Activated CD4-positive, alpha-beta memory T cell treated with anti-CD3 and anti-CD28 coated beads, Interleukin-2, amount 10 ng/mL, durations not matched to agents 7 days and 5 days (primary cell): ENCODE data around the gene C17orf78. TPM values are rescaled to one million over a fixed set of nuclear protein-coding genes. Genes with fewer than 3 reads are reported as not detected.
"Not testable (repeated sequence)": the region's sequence is repeated elsewhere in the genome, so short reads cannot be mapped to it uniquely, and the experiment has no call there.

Source experiments
- CTCF ChIA-PET: fragments of 350-600 bp; sonication (Branson Sonifier 250); formaldehyde crosslinking; loops from one replicate; lab custom pipeline; 2021; ENCODE audit warnings: antibody characterized with exemption, inconsistent platforms; lab: Charles Lee
- POLR2A ChIA-PET: fragments of 350-600 bp; sonication (Branson Sonifier 250); formaldehyde crosslinking; loops from one replicate; lab custom pipeline; 2021; ENCODE audit warnings: antibody characterized with exemption; lab: Charles Lee
- DNase-seq: peaks from one replicate; pipeline ENCODE4 v3.0.0-alpha.2; 2020
- H3K27ac Mint-ChIP-seq: one replicate; pipeline ENCODE4 v1.8.0; 2021; ENCODE audit warnings: mild to moderate bottlenecking, mixed read lengths
- H3K27me3 Mint-ChIP-seq: one replicate; pipeline ENCODE4 v1.8.0; 2021; ENCODE audit warnings: mixed read lengths
- H3K36me3 Mint-ChIP-seq: one replicate; pipeline ENCODE4 v1.8.0; 2021; ENCODE audit warnings: low read depth, mixed read lengths
- H3K4me1 Mint-ChIP-seq: one replicate; pipeline ENCODE4 v1.8.0; 2021; ENCODE audit warnings: mixed read lengths
- H3K4me3 Mint-ChIP-seq: one replicate; pipeline ENCODE4 v1.8.0; 2021; ENCODE audit warnings: mild to moderate bottlenecking, mixed read lengths
- H3K9me3 Mint-ChIP-seq: one replicate; pipeline ENCODE4 v1.8.0; 2021; ENCODE audit warnings: mixed read lengths
- total RNA-seq, 2 experiments: library from RNA; stranded (reverse); gene quantifications; one replicate each; pipeline ENCODE4 v1.2.3, GENCODE V29; 2021

Gene C17orf78
- total RNA-seq, 2 experiments from 2014 or later = not detected

- H3K36me3 Mint-ChIP-seq = peaks cover 53% of the 10 kb centered on the region
- POLR2A ChIA-PET = interaction anchor here (0.9 to 1.4 kb wide), 3 partner anchors 8 to 12 kb away, joined by 3 to 7 read pairs (median 5); partner anchors contain the start of genes ACACA and TADA2A
- peaks cover 14% of the 10 kb centered on the region for H3K4me1 Mint-ChIP-seq
These were observed 42.1 kb downstream of the C17orf78 start for GRCh38 chr17:37417852-37418251.

GRCh38 chr17:37422971-37423625 lies 47.3 kb downstream of the C17orf78 start:
- Mint-ChIP-seq H3K9me3 (no peaks in the 10 kb centered on the region), H3K36me3 (peaks cover 41% of the 10 kb centered on the region), H3K27me3 (no peaks in the 10 kb centered on the region), H3K4me1 (peaks cover 19% of the 10 kb centered on the region), H3K27ac (peak overlapping the region; percentile 57), H3K4me3 (no peak overlapping the region)
- ChIA-PET POLR2A (interaction anchor here (0.6 to 1.3 kb wide), 5 partner anchors 13 to 137 kb away, joined by 3 to 4 read pairs (median 3); no protein-coding TSS in a partner anchor), CTCF (interaction anchor here (1.7 kb wide), 1 partner anchor 9 kb away, joined by 4 read pairs; no protein-coding TSS in a partner anchor)
- no peak for DNase-seq

More at GRCh38 chr17:37417852-37418251, 42.1 kb downstream of the C17orf78 start:
- Mint-ChIP-seq H3K27me3 (no peaks in the 10 kb centered on the region), H3K4me3 (no peak overlapping the region), H3K27ac (no peak overlapping the region), H3K9me3 (no peaks in the 10 kb centered on the region)
- no peak for DNase-seq
- CTCF ChIA-PET = interaction anchor here (0.6 kb wide), 1 partner anchor 20 kb away, joined by 3 read pairs; no protein-coding TSS in a partner anchor

- Mint-ChIP-seq H3K27me3 (no peaks in the 10 kb centered on the region), H3K4me1 (peaks cover 38% of the 10 kb centered on the region), H3K4me3 (no peak overlapping the region), H3K27ac (no peak overlapping the region), H3K9me3 (no peaks in the 10 kb centered on the region), H3K36me3 (peaks cover 52% of the 10 kb centered on the region)
- ChIA-PET POLR2A (interaction anchor here (2.3 kb wide), 1 partner anchor 17 kb away, joined by 15 read pairs; the partner anchor contains the start of genes ACACA and TADA2A), CTCF (interaction anchor here (0.5 kb wide), 1 partner anchor 539 kb away, joined by 3 read pairs; no protein-coding TSS in a partner anchor)
- DNase-seq = no peak
These were observed 49.5 kb downstream of the C17orf78 start for GRCh38 chr17:37425268-37425667.

- H3K4me1 Mint-ChIP-seq = peaks cover 56% of the 10 kb centered on the region
- no peak overlapping the region for H3K4me3 Mint-ChIP-seq
- H3K36me3 Mint-ChIP-seq = peaks cover 55% of the 10 kb centered on the region
- H3K9me3 Mint-ChIP-seq = no peaks in the 10 kb centered on the region
- peak overlapping the region; percentile 99 for H3K27ac Mint-ChIP-seq
- H3K27me3 Mint-ChIP-seq = no peaks in the 10 kb centered on the region
- ChIA-PET POLR2A (interaction anchor here (1.5 to 3.6 kb wide), 4 partner anchors 9 to 23 kb away, joined by 7 to 91 read pairs (median 22); partner anchors contain the start of genes ACACA and TADA2A), CTCF (interaction anchor here (1.0 to 1.8 kb wide), 3 partner anchors 20 to 56 kb away, joined by 4 to 7 read pairs (median 6); no protein-coding TSS in a partner anchor)
- DNase-seq = no peak
These were observed 53.3 kb downstream of the C17orf78 start for GRCh38 chr17:37429039-37429438.

- POLR2A ChIA-PET = interaction anchor here (0.8 to 3.6 kb wide), 16 partner anchors 9 to 828 kb away, joined by 3 to 91 read pairs (median 5); partner anchors contain the start of genes ACACA, DUSP14, MRM1 and TADA2A
These were observed 53.7 kb downstream of the C17orf78 start for GRCh38 chr17:37429453-37429852.

GRCh38 chr17:37430051-37430627 lies 54.4 kb downstream of the C17orf78 start:
- Mint-ChIP-seq H3K4me3 (peak overlapping the region; percentile 41), H3K36me3 (peaks cover 61% of the 10 kb centered on the region), H3K27ac (peak overlapping the region; percentile 99), H3K4me1 (peaks cover 58% of the 10 kb centered on the region), H3K9me3 (no peaks in the 10 kb centered on the region), H3K27me3 (no peaks in the 10 kb centered on the region)
- ChIA-PET POLR2A (interaction anchor here (0.8 to 3.6 kb wide), 23 partner anchors 9 to 888 kb away, joined by 3 to 91 read pairs (median 4); partner anchors contain the start of genes ACACA, DUSP14, MRM1 and TADA2A), CTCF (interaction anchor here (0.8 to 1.8 kb wide), 9 partner anchors 8 to 179 kb away, joined by 3 to 11 read pairs (median 6); partner anchors contain the start of genes ACACA, SYNRG and TADA2A)
- DNase-seq = no peak

More at GRCh38 chr17:37429453-37429852, 53.7 kb downstream of the C17orf78 start:
- peak overlapping the region; percentile 41 for H3K4me3 Mint-ChIP-seq
- H3K36me3 Mint-ChIP-seq = peaks cover 59% of the 10 kb centered on the region
- no peak for DNase-seq
- H3K4me1 Mint-ChIP-seq = peaks cover 58% of the 10 kb centered on the region
- H3K9me3 Mint-ChIP-seq = no peaks in the 10 kb centered on the region
- H3K27me3 Mint-ChIP-seq = no peaks in the 10 kb centered on the region
- CTCF ChIA-PET = interaction anchor here (1.0 to 1.8 kb wide), 6 partner anchors 9 to 180 kb away, joined by 4 to 11 read pairs (median 6); partner anchors contain the start of genes ACACA, SYNRG and TADA2A
- H3K27ac Mint-ChIP-seq = peak overlapping the region; percentile 99

- CTCF ChIA-PET = interaction anchor here (2.1 kb wide), 1 partner anchor 10 kb away, joined by 4 read pairs; no protein-coding TSS in a partner anchor
- peaks cover 53% of the 10 kb centered on the region for H3K36me3 Mint-ChIP-seq
- POLR2A ChIA-PET = interaction anchor here (0.8 kb wide), 1 partner anchor 25 kb away, joined by 3 read pairs; the partner anchor contains the start of gene TADA2A
- DNase-seq = no peak
- no peaks in the 10 kb centered on the region for H3K27me3 Mint-ChIP-seq
- H3K4me1 Mint-ChIP-seq = peaks cover 51% of the 10 kb centered on the region
- no peak overlapping the region for H3K4me3 Mint-ChIP-seq
- H3K27ac Mint-ChIP-seq = no peak overlapping the region
- no peaks in the 10 kb centered on the region for H3K9me3 Mint-ChIP-seq
These were observed 56.9 kb downstream of the C17orf78 start for GRCh38 chr17:37432671-37433070.

GRCh38 chr17:37438141-37438540 lies 62.4 kb downstream of the C17orf78 start:
- CTCF ChIA-PET = interaction anchor here (1.0 to 1.6 kb wide), 4 partner anchors 8 to 65 kb away, joined by 3 to 5 read pairs (median 4); no protein-coding TSS in a partner anchor
- no peak overlapping the region for H3K4me3 Mint-ChIP-seq
- H3K9me3 Mint-ChIP-seq = no peaks in the 10 kb centered on the region
- H3K36me3 Mint-ChIP-seq = peaks cover 68% of the 10 kb centered on the region
- POLR2A ChIA-PET = interaction anchor here (1.0 to 4.1 kb wide), 4 partner anchors 8 to 80 kb away, joined by 4 to 26 read pairs (median 6); partner anchors contain the start of genes ACACA and TADA2A
- DNase-seq = no peak
- peaks cover 26% of the 10 kb centered on the region for H3K4me1 Mint-ChIP-seq
- H3K27ac Mint-ChIP-seq = no peak overlapping the region
- H3K27me3 Mint-ChIP-seq = no peaks in the 10 kb centered on the region

GRCh38 chr17:37440424-37440823 lies 64.6 kb downstream of the C17orf78 start:
- CTCF ChIA-PET = interaction anchor here (0.7 to 2.2 kb wide), 2 partner anchors 10 to 67 kb away, joined by 4 to 8 read pairs; no protein-coding TSS in a partner anchor
- H3K27ac Mint-ChIP-seq = peak overlapping the region; percentile 56
- H3K36me3 Mint-ChIP-seq = peaks cover 69% of the 10 kb centered on the region
- H3K9me3 Mint-ChIP-seq = no peaks in the 10 kb centered on the region
- POLR2A ChIA-PET = interaction anchor here (1.1 to 4.1 kb wide), 2 partner anchors 11 to 32 kb away, joined by 3 to 26 read pairs; no protein-coding TSS in a partner anchor
- H3K4me3 Mint-ChIP-seq = no peak overlapping the region
- no peaks in the 10 kb centered on the region for H3K27me3 Mint-ChIP-seq
- H3K4me1 Mint-ChIP-seq = peaks cover 22% of the 10 kb centered on the region
- DNase-seq = peak; percentile 18

GRCh38 chr17:37441369-37442014 lies 65.7 kb downstream of the C17orf78 start:
- H3K27ac Mint-ChIP-seq, DNase-seq, H3K4me3 Mint-ChIP-seq, H3K9me3 Mint-ChIP-seq, H3K27me3 Mint-ChIP-seq: not testable (repeated sequence)
- H3K36me3 Mint-ChIP-seq = peaks cover 71% of the 10 kb centered on the region
- ChIA-PET CTCF (interaction anchor here (2.2 kb wide), 1 partner anchor 11 kb away, joined by 8 read pairs; no protein-coding TSS in a partner anchor), POLR2A (interaction anchor here (1.1 to 4.1 kb wide), 2 partner anchors 12 to 33 kb away, joined by 3 to 26 read pairs; no protein-coding TSS in a partner anchor)
- H3K4me1 Mint-ChIP-seq = peaks cover 22% of the 10 kb centered on the region
